Measurements from ENCODE around the gene ENPP5.

- TF ChIP-seq CTCF (IDR thresholded peaks at IDR 0.05) (no peak), POLR2A (IDR thresholded peaks at IDR 0.05) (no peak), POLR2AphosphoS5 (IDR thresholded peaks at IDR 0.05) (no peak)
Observed at GRCh38 chr6:46118157-46118556, 52.6 kb downstream of the ENPP5 start.

Data from gastroesophageal sphincter (tissue), 3 donors.